22Rv1 (cell line): ENCODE results near the gene ERCC2.

Experiments
- ZFX ChIP-seq: fragments of 450-650 bp; IDR thresholded peaks from 2 replicates; pipeline ENCODE4 v1.6.1; 2017; ENCODE audit warnings: antibody characterized with exemption, borderline replicate concordance
- TF ChIP-seq, protein P1 (sequence below): fragments of 450-650 bp; IDR thresholded peaks from 2 replicates; pipeline ENCODE4 v1.5.1; 2017; ENCODE audit warnings: mild to moderate bottlenecking

GRCh38 chr19:45327404-45328143 is 42.8 kb downstream of the ERCC2 start:
- TF ChIP-seq, protein P1, sequence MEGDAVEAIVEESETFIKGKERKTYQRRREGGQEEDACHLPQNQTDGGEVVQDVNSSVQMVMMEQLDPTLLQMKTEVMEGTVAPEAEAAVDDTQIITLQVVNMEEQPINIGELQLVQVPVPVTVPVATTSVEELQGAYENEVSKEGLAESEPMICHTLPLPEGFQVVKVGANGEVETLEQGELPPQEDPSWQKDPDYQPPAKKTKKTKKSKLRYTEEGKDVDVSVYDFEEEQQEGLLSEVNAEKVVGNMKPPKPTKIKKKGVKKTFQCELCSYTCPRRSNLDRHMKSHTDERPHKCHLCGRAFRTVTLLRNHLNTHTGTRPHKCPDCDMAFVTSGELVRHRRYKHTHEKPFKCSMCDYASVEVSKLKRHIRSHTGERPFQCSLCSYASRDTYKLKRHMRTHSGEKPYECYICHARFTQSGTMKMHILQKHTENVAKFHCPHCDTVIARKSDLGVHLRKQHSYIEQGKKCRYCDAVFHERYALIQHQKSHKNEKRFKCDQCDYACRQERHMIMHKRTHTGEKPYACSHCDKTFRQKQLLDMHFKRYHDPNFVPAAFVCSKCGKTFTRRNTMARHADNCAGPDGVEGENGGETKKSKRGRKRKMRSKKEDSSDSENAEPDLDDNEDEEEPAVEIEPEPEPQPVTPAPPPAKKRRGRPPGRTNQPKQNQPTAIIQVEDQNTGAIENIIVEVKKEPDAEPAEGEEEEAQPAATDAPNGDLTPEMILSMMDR: no peak
- no peak for TF ChIP-seq ZFX
